ENCODE measurements around the gene SLC25A27.

Gene SLC25A27

DNA sequence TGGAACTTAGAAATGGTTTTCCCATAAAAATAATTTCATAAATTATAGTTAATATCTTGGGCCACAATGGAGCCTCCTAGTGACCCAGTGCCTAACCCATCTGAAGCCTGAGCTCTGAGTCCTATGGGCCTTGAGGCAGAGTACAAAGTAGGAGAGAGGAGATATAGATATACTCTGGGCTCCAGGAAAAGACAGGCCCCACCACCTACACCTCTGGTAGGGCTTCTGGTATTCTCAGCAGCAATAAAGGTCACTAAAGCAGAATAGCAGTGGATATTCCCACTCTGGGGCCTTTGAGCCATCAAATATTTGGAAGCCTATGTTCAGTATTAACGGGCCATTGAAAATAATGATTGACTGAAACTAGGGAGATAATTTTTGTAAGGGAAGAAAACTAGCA lies 24.3 kb upstream of the SLC25A27 start:
- H3K9me3 ChIP-seq (ENCODE audit: control insufficient read depth, insufficient read depth, low read depth, low read length): no peaks in the 10 kb centered on the region
- H3K27ac ChIP-seq (ENCODE audit: extremely low read depth, low read depth, low read length): no peak overlapping the region
- TF ChIP-seq, protein P1, sequence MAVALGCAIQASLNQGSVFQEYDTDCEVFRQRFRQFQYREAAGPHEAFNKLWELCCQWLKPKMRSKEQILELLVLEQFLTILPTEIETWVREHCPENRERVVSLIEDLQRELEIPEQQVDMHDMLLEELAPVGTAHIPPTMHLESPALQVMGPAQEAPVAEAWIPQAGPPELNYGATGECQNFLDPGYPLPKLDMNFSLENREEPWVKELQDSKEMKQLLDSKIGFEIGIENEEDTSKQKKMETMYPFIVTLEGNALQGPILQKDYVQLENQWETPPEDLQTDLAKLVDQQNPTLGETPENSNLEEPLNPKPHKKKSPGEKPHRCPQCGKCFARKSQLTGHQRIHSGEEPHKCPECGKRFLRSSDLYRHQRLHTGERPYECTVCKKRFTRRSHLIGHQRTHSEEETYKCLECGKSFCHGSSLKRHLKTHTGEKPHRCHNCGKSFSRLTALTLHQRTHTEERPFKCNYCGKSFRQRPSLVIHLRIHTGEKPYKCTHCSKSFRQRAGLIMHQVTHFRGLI (tag by site-specific recombination; IDR thresholded peaks at IDR 0.05): peak; percentile 99
- TF ChIP-seq, protein P2, sequence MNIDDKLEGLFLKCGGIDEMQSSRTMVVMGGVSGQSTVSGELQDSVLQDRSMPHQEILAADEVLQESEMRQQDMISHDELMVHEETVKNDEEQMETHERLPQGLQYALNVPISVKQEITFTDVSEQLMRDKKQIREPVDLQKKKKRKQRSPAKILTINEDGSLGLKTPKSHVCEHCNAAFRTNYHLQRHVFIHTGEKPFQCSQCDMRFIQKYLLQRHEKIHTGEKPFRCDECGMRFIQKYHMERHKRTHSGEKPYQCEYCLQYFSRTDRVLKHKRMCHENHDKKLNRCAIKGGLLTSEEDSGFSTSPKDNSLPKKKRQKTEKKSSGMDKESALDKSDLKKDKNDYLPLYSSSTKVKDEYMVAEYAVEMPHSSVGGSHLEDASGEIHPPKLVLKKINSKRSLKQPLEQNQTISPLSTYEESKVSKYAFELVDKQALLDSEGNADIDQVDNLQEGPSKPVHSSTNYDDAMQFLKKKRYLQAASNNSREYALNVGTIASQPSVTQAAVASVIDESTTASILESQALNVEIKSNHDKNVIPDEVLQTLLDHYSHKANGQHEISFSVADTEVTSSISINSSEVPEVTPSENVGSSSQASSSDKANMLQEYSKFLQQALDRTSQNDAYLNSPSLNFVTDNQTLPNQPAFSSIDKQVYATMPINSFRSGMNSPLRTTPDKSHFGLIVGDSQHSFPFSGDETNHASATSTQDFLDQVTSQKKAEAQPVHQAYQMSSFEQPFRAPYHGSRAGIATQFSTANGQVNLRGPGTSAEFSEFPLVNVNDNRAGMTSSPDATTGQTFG (tag by site-specific recombination; IDR thresholded peaks at IDR 0.05; ENCODE audit: borderline replicate concordance): no peak
- no peak overlapping the region for H3K4me3 ChIP-seq (ENCODE audit: low read depth, low read length)
- no peaks in the 10 kb centered on the region for H3K4me1 ChIP-seq (ENCODE audit: control insufficient read depth, insufficient read depth, low read length)
- POLR2A ChIA-PET: no interaction called here
- H3K36me3 ChIP-seq (ENCODE audit: control insufficient read depth in 2 of 2, insufficient read depth in 1 of 2, low read length in 2 of 2): peaks cover 0 to 2% of the 10 kb centered on the region in 2 experiments
- CTCF ChIA-PET: interaction anchor here (0.5 to 1.7 kb wide), 6 partner anchors 30 to 408 kb away, joined by 3 to 15 read pairs (median 6); no protein-coding TSS in a partner anchor

DNA sequence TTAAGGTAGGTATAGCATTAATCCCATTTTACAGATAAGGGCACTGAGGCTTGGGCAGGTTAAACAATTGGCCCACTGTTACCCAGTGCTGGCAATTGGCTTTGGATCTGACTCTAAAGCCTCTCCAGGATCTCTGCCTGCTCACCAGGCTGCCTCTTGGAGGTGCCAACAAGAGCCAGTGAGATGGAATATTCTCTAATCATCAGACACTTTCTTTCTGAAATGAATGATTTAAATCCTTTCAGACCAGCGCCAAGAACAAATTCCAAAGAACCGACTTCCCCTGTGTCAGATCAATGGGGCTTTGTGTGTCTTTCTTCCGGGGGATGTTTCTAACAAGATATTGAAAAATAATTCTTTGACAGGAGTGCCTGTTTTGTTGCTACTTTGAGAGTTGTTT lies 23.8 kb upstream of the SLC25A27 start:
- ChIA-PET CTCF (interaction anchor here (1.0 to 1.2 kb wide), 2 partner anchors 30 to 408 kb away, joined by 4 to 8 read pairs; no protein-coding TSS in a partner anchor), POLR2A (no interaction called here)
- Histone ChIP-seq H3K36me3 (ENCODE audit: control insufficient read depth in 2 of 2, insufficient read depth in 1 of 2, low read length in 2 of 2) (peaks cover 0 to 2% of the 10 kb centered on the region in 2 experiments), H3K4me3 (ENCODE audit: low read depth, low read length) (no peak overlapping the region), H3K4me1 (ENCODE audit: control insufficient read depth, insufficient read depth, low read length) (no peaks in the 10 kb centered on the region), H3K27ac (ENCODE audit: extremely low read depth, low read depth, low read length) (no peak overlapping the region), H3K9me3 (ENCODE audit: control insufficient read depth, insufficient read depth, low read depth, low read length) (no peaks in the 10 kb centered on the region)
- TF ChIP-seq ZXDB (tag by site-specific recombination; IDR thresholded peaks at IDR 0.05) (no peak), SP2 (tag by site-specific recombination; IDR thresholded peaks at IDR 0.05) (no peak), ZNF24 (tag by site-specific recombination; IDR thresholded peaks at IDR 0.05) (no peak), ZNF629 (tag by site-specific recombination; IDR thresholded peaks at IDR 0.05) (no peak), HOXC10 (CRISPR knock-in tag; IDR thresholded peaks at IDR 0.05) (no peak), MZF1 (tag by site-specific recombination; IDR thresholded peaks at IDR 0.05; ENCODE audit: borderline replicate concordance) (no peak), ZNF585B (tag by site-specific recombination; IDR thresholded peaks at IDR 0.05) (no peak), HOXA7 (CRISPR knock-in tag; IDR thresholded peaks at IDR 0.05; ENCODE audit: borderline replicate concordance) (no peak)
- TF ChIP-seq, protein P2 (tag by site-specific recombination; IDR thresholded peaks at IDR 0.05; ENCODE audit: borderline replicate concordance): no peak
- TF ChIP-seq, protein P3, sequence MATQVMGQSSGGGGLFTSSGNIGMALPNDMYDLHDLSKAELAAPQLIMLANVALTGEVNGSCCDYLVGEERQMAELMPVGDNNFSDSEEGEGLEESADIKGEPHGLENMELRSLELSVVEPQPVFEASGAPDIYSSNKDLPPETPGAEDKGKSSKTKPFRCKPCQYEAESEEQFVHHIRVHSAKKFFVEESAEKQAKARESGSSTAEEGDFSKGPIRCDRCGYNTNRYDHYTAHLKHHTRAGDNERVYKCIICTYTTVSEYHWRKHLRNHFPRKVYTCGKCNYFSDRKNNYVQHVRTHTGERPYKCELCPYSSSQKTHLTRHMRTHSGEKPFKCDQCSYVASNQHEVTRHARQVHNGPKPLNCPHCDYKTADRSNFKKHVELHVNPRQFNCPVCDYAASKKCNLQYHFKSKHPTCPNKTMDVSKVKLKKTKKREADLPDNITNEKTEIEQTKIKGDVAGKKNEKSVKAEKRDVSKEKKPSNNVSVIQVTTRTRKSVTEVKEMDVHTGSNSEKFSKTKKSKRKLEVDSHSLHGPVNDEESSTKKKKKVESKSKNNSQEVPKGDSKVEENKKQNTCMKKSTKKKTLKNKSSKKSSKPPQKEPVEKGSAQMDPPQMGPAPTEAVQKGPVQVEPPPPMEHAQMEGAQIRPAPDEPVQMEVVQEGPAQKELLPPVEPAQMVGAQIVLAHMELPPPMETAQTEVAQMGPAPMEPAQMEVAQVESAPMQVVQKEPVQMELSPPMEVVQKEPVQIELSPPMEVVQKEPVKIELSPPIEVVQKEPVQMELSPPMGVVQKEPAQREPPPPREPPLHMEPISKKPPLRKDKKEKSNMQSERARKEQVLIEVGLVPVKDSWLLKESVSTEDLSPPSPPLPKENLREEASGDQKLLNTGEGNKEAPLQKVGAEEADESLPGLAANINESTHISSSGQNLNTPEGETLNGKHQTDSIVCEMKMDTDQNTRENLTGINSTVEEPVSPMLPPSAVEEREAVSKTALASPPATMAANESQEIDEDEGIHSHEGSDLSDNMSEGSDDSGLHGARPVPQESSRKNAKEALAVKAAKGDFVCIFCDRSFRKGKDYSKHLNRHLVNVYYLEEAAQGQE (tag by site-specific recombination; IDR thresholded peaks at IDR 0.05): no peak
